GM12891 (cell line): Measurements from ENCODE around the gene PDZD7.

Source experiments
- DNase-seq: peaks from one replicate; pipeline ENCODE4 v3.0.0; 2011; ENCODE audit warnings: low spot score; ENCODE audit not compliant: insufficient read length
- FAIRE-seq: peaks from 2 replicates; lab custom pipeline; 2011; peaks lifted over from hg19 to GRCh38; lab: Jason Lieb, UNC
- PAX5 ChIP-seq: IDR thresholded peaks from 2 replicates; pipeline ENCODE4 v1.6.1; 2011; ENCODE audit warnings: low read length, moderate library complexity, mild to moderate bottlenecking; ENCODE audit not compliant: insufficient read depth, severe bottlenecking
- POLR2A ChIP-seq: IDR thresholded peaks from 2 replicates; pipeline ENCODE4 v1.6.1; 2011; ENCODE audit warnings: low read depth, low read length, control low read depth
- POLR2AphosphoS5 ChIP-seq: IDR thresholded peaks from 2 replicates; pipeline ENCODE4 v1.6.1; 2011; ENCODE audit warnings: low read depth, low read length, control low read depth
- POU2F2 ChIP-seq: IDR thresholded peaks from 2 replicates; pipeline ENCODE4 v1.6.1; 2011; ENCODE audit warnings: low read depth, mild to moderate bottlenecking, control low read depth, low read length, moderate library complexity
- SPI1 ChIP-seq: IDR thresholded peaks from 2 replicates; pipeline ENCODE4 v1.6.1; 2011; ENCODE audit warnings: low read depth, low read length, control low read depth
- TAF1 ChIP-seq: IDR thresholded peaks from 2 replicates; pipeline ENCODE4 v1.6.1; 2011; ENCODE audit warnings: low read depth, low read length, control low read depth

Gene PDZD7

GRCh38 chr10:100972115-100972903, 58.6 kb downstream of the PDZD7 start:
- no peak for FAIRE-seq
- DNase-seq, result no peak
- no peak for TF ChIP-seq TAF1

- TF ChIP-seq PAX5 (no peak), POU2F2 (no peak), POLR2AphosphoS5 (no peak), TAF1 (no peak), POLR2A (no peak), SPI1 (no peak)
- DNase-seq (no peak), FAIRE-seq (no peak)
These were observed 59.8 kb downstream of the PDZD7 start for GRCh38 chr10:100970914-100971811.

- TF ChIP-seq PAX5 (no peak), SPI1 (no peak), TAF1 (no peak), POLR2AphosphoS5 (no peak), POLR2A (no peak), POU2F2 (no peak)
- no peak for FAIRE-seq
- DNase-seq, result no peak
These were observed 60.6 kb downstream of the PDZD7 start for GRCh38 chr10:100970076-100970913.

GRCh38 chr10:100969187-100970075, 61.5 kb downstream of the PDZD7 start, which contains the start of gene SEMA4G:
SEMA4G (plus strand) TSS chr10:100969504; CDS start chr10:100972913, 3,409 bp downstream.
- peak; percentile 77 for FAIRE-seq
- DNase-seq, result peak; percentile 78
- TF ChIP-seq TAF1, result no peak

GRCh38 chr10:100968863-100969186, 62.1 kb downstream of the PDZD7 start:
- DNase-seq (no peak), FAIRE-seq (no peak)
- TF ChIP-seq POU2F2 (no peak), SPI1 (no peak), TAF1 (no peak), POLR2A (no peak), PAX5 (no peak), POLR2AphosphoS5 (no peak)

GRCh38 chr10:100968062-100968736, 62.7 kb downstream of the PDZD7 start:
- DNase-seq (no peak), FAIRE-seq (no peak)
- no peak for TF ChIP-seq POU2F2
- TF ChIP-seq POLR2AphosphoS5, result no peak
- no peak for TF ChIP-seq PAX5
- TF ChIP-seq SPI1, result no peak
- no peak for TF ChIP-seq TAF1
- no peak for TF ChIP-seq POLR2A

GRCh38 chr10:100967332-100967731, 63.6 kb downstream of the PDZD7 start:
- DNase-seq (no peak), FAIRE-seq (no peak)
- no peak for TF ChIP-seq TAF1
- no peak for TF ChIP-seq SPI1
- TF ChIP-seq POLR2AphosphoS5, result no peak
- no peak for TF ChIP-seq PAX5
- no peak for TF ChIP-seq POU2F2
- TF ChIP-seq POLR2A, result no peak

GRCh38 chr10:100966887-100967286, 64.0 kb downstream of the PDZD7 start:
- TF ChIP-seq POU2F2 (no peak), SPI1 (no peak), POLR2A (no peak), TAF1 (no peak), PAX5 (no peak), POLR2AphosphoS5 (no peak)
- DNase-seq (no peak), FAIRE-seq (no peak)

GRCh38 chr10:100965820-100966219, 65.1 kb downstream of the PDZD7 start:
- FAIRE-seq (no peak), DNase-seq (no peak)

More at GRCh38 chr10:100965820-100966219, 65.1 kb downstream of the PDZD7 start:
- TF ChIP-seq POLR2A (no peak), TAF1 (no peak), PAX5 (no peak), SPI1 (no peak), POLR2AphosphoS5 (no peak), POU2F2 (no peak)
